H1 (cell line): ENCODE results near the gene TRIM31. TPM values are rescaled to one million over a fixed set of nuclear protein-coding genes. Genes with fewer than 3 reads are reported as not detected.
A peak's percentile ranks its signal among the peaks of the same experiment; 100 is the strongest.

Source experiments
- CTCF ChIA-PET: fragments of 300-600 bp; sonication (Branson Sonifier 250); formaldehyde crosslinking; loops from one replicate; lab custom pipeline; 2021; ENCODE audit not compliant: partially characterized antibody; lab: Charles Lee
- POLR2A ChIA-PET: fragments of 300-600 bp; sonication (Branson Sonifier 250); formaldehyde crosslinking; loops from one replicate; lab custom pipeline; 2021; ENCODE audit warnings: inconsistent platforms; ENCODE audit not compliant: partially characterized antibody; lab: Charles Lee
- DNase-seq, 2 experiments: peaks; one replicate each; pipeline versions ENCODE4 v3.0.0 to v3.0.0-alpha.2; 2010 to 2022; ENCODE audit warnings: low spot score in 2 of 2, low read depth in 1 of 2, mixed read lengths in 1 of 2
- FAIRE-seq: peaks from 2 replicates; lab custom pipeline; 2011; peaks lifted over from hg19 to GRCh38; lab: Jason Lieb, UNC
- H2AFZ ChIP-seq: 2 replicates; pipeline ENCODE4 v1.8.1; 2012; ENCODE audit warnings: low read length, inconsistent platforms
- H2AK5ac ChIP-seq: 2 replicates; pipeline ENCODE4 v1.6.1; 2013; ENCODE audit warnings: low read depth, low read length
- H2BK120ac ChIP-seq: replicated peaks from 2 replicates; pipeline ENCODE3; 2013; ENCODE audit warnings: low read depth, low read length, inconsistent platforms
- H2BK12ac ChIP-seq: 2 replicates; pipeline ENCODE4 v1.6.1; 2013; ENCODE audit warnings: low read depth, low read length
- H2BK15ac ChIP-seq: 2 replicates; pipeline ENCODE4 v1.6.1; 2013; ENCODE audit warnings: low read length
- H2BK20ac ChIP-seq: 2 replicates; pipeline ENCODE4 v1.6.1; 2013; ENCODE audit warnings: low read length
- H2BK5ac ChIP-seq: 2 replicates; pipeline ENCODE4 v1.6.1; 2013; ENCODE audit warnings: low read depth, low read length
- H3K14ac ChIP-seq: 2 replicates; pipeline ENCODE4 v1.6.1; 2013; ENCODE audit warnings: inconsistent platforms; ENCODE audit not compliant: insufficient read length
- H3K18ac ChIP-seq: 2 replicates; pipeline ENCODE4 v1.6.1; 2013; ENCODE audit warnings: low read length; ENCODE audit errors: extremely low read depth
- H3K23ac ChIP-seq: 2 replicates; pipeline ENCODE4 v1.6.1; 2013; ENCODE audit warnings: inconsistent platforms; ENCODE audit not compliant: insufficient read length
- H3K23me2 ChIP-seq: 2 replicates; pipeline ENCODE4 v1.6.1; 2013; ENCODE audit warnings: low read depth, low read length
- H3K27ac ChIP-seq: 2 replicates; pipeline ENCODE4 v1.6.1; 2011; ENCODE audit warnings: low read depth, low read length, inconsistent platforms
- H3K27me3 ChIP-seq, 4 experiments: replicated peaks in 1 of 4; 1 replicate in 1 of 4; 2 replicates in 3 of 4; pipeline versions ENCODE4 v1.6.1 to v1.8.1; 2011 to 2013; ENCODE audit warnings: low read length in 3 of 4, mild to moderate bottlenecking in 3 of 4, inconsistent platforms in 2 of 4, mixed read lengths in 2 of 4, moderate library complexity in 1 of 4; ENCODE audit not compliant: control insufficient read depth in 3 of 4, insufficient read depth in 3 of 4; ENCODE audit errors: extremely low read depth in 1 of 4
- H3K36me3 ChIP-seq, 4 experiments: 2 replicates each; pipeline versions ENCODE4 v1.6.1 to v1.8.1; 2011 to 2013; ENCODE audit warnings: mild to moderate bottlenecking in 4 of 4, low read length in 3 of 4, moderate library complexity in 2 of 4, control low read depth in 1 of 4, inconsistent platforms in 1 of 4; ENCODE audit not compliant: insufficient read depth in 4 of 4, control insufficient read depth in 2 of 4
- H3K4ac ChIP-seq: replicated peaks from 2 replicates; pipeline ENCODE3; 2013; ENCODE audit warnings: low read length, low read depth, mixed read lengths, inconsistent platforms; ENCODE audit not compliant: insufficient read length
- H3K4me1 ChIP-seq, 4 experiments: replicated peaks in 1 of 4; 1 replicate in 1 of 4; 2 replicates in 3 of 4; pipeline versions ENCODE4 v1.6.1 to v1.8.1; 2011 to 2013; ENCODE audit warnings: low read length in 3 of 4, inconsistent platforms in 2 of 4, mixed read lengths in 1 of 4; ENCODE audit not compliant: insufficient read depth in 4 of 4, control insufficient read depth in 3 of 4
- H3K4me2 ChIP-seq, 2 experiments: 2 replicates each; pipeline versions ENCODE4 v1.6.1 to v1.8.1; 2011 to 2013; ENCODE audit warnings: low read depth in 2 of 2, low read length in 2 of 2, control low read depth in 1 of 2, inconsistent platforms in 1 of 2, mild to moderate bottlenecking in 1 of 2; ENCODE audit not compliant: insufficient read depth in 1 of 2
- H3K4me3 ChIP-seq, 4 experiments: fragments of 200-600, 300-600 bp in 1 of 4; sonication (generic), shearing (Covaris generic), sonication (Bioruptor Twin) in 1 of 4; 2 replicates each; pipeline versions ENCODE4 v1.5.1 to v1.8.1; 2011 to 2016; ENCODE audit warnings: low read length in 4 of 4, low read depth in 3 of 4, control low read depth in 2 of 4, inconsistent platforms in 2 of 4, mild to moderate bottlenecking in 2 of 4, mixed read lengths in 1 of 4, moderate library complexity in 1 of 4; ENCODE audit not compliant: insufficient read depth in 2 of 4; ENCODE audit errors: extremely low read depth in 1 of 4
- H3K56ac ChIP-seq: replicated peaks from 2 replicates; pipeline ENCODE3; 2013; ENCODE audit warnings: low read depth, mild to moderate bottlenecking, mixed read lengths, low read length, inconsistent platforms; ENCODE audit not compliant: insufficient read length
- H3K79me1 ChIP-seq: 2 replicates; pipeline ENCODE4 v1.6.1; 2013; ENCODE audit warnings: low read depth, low read length, control low read depth
- H3K79me2 ChIP-seq, 2 experiments: 2 replicates each; pipeline versions ENCODE4 v1.6.1 to v1.8.1; 2012 to 2013; ENCODE audit warnings: low read length in 2 of 2, mild to moderate bottlenecking in 2 of 2, inconsistent platforms in 1 of 2; ENCODE audit not compliant: insufficient read depth in 2 of 2, control insufficient read depth in 1 of 2
- H3K9ac ChIP-seq, 4 experiments: replicated peaks in 1 of 4; 1 replicate in 1 of 4; 2 replicates in 3 of 4; pipeline versions ENCODE4 v1.6.1 to v1.8.1; 2011 to 2013; ENCODE audit warnings: low read depth in 3 of 4, low read length in 3 of 4, control low read depth in 2 of 4, mild to moderate bottlenecking in 2 of 4, moderate library complexity in 2 of 4, inconsistent platforms in 1 of 4; ENCODE audit errors: extremely low read depth in 1 of 4
- H3K9me3 ChIP-seq, 2 experiments: 2 replicates each; pipeline versions ENCODE4 v1.6.1 to v1.8.1; 2012 to 2013; ENCODE audit warnings: mild to moderate bottlenecking in 2 of 2, moderate library complexity in 2 of 2, control low read depth in 1 of 2, inconsistent platforms in 1 of 2, low read depth in 1 of 2, low read length in 1 of 2, mixed read lengths in 1 of 2; ENCODE audit not compliant: insufficient read depth in 2 of 2
- H4K20me1 ChIP-seq, 2 experiments: replicated peaks in 1 of 2; 2 replicates each; pipeline versions ENCODE3 to v1.8.1; 2011 to 2013; ENCODE audit warnings: inconsistent platforms in 2 of 2, low read length in 2 of 2, mild to moderate bottlenecking in 1 of 2; ENCODE audit not compliant: insufficient read depth in 2 of 2, control insufficient read depth in 1 of 2
- H4K5ac ChIP-seq: 2 replicates; pipeline ENCODE4 v1.6.1; 2013; ENCODE audit warnings: low read length, low read depth, mixed read lengths, inconsistent platforms; ENCODE audit not compliant: insufficient read length
- H4K8ac ChIP-seq: 2 replicates; pipeline ENCODE4 v1.8.0; 2013; ENCODE audit warnings: mild to moderate bottlenecking, moderate library complexity, low read length, inconsistent platforms; ENCODE audit not compliant: insufficient read depth; ENCODE audit errors: extremely low read depth
- H4K91ac ChIP-seq: replicated peaks from 2 replicates; pipeline ENCODE3; 2013; ENCODE audit warnings: low read length, mixed read lengths, inconsistent platforms; ENCODE audit not compliant: insufficient read length
- CREB1 ChIP-seq: IDR thresholded peaks from 2 replicates; pipeline ENCODE4 v1.6.1; 2012; ENCODE audit warnings: inconsistent platforms
- CTBP2 ChIP-seq: IDR thresholded peaks from 2 replicates; pipeline ENCODE4 v1.7.0; 2011; ENCODE audit warnings: borderline replicate concordance, mild to moderate bottlenecking, moderate library complexity, mixed read lengths, low read length; ENCODE audit not compliant: insufficient read depth, insufficient read length
- SP4 ChIP-seq: IDR thresholded peaks from 2 replicates; pipeline ENCODE4 v1.6.1; 2012; ENCODE audit warnings: low read length, inconsistent platforms
- TCF12 ChIP-seq: IDR thresholded peaks from 2 replicates; pipeline ENCODE4 v1.6.1; 2011; ENCODE audit warnings: low read depth, mild to moderate bottlenecking, low read length
- ZNF274 ChIP-seq: IDR thresholded peaks from 2 replicates; pipeline ENCODE4 v1.7.0; 2012; ENCODE audit warnings: low read length, borderline replicate concordance; ENCODE audit errors: extremely low read depth
- WGBS, 2 experiments: shearing (Covaris generic) in 1 of 2; methylation state at CpG; one replicate each; pipeline versions ENCODE4 v1.1.6 to v1.1.7; 2013 to 2015; ENCODE audit warnings: low lambda C conversion rate in 2 of 2, mixed read lengths in 2 of 2, inconsistent platforms in 1 of 2, low coverage in 1 of 2, missing lambda C conversion rate in 1 of 2; ENCODE audit not compliant: insufficient replicate concordance in 2 of 2, insufficient coverage in 1 of 2, insufficient read length in 1 of 2; ENCODE audit errors: extremely low coverage in 1 of 2, missing lambda C conversion rate in 1 of 2; 5-methylcytosine and 5-hydroxymethylcytosine counted together
- polyA plus RNA-seq, 7 experiments: library from polyadenylated mRNA; depleted of rRNA in 3 of 7; stranded (reverse) in 5 of 7; unstranded in 2 of 7; fragments of >200 nt in 5 of 7; fragments of 200-250 nt in 2 of 7; gene quantifications; 1 replicate in 5 of 7; 2 replicates in 1 of 7; 4 replicates in 1 of 7; pipeline versions ENCODE4 v1.2.1 to v1.2.3, GENCODE V29; 2011 to 2013; ENCODE audit warnings: missing spikeins in 2 of 7, mixed read lengths in 2 of 7
- total RNA-seq: library from RNA; stranded (reverse); fragmentation: NEBNext Ultra II Directional; extraction: Animal tissue kit (Norgen Biotek cat#: 25700); gene quantifications from 2 replicates; pipeline ENCODE4 v1.2.1, GENCODE V29; 2021
- TF ChIP-seq, protein P1 (sequence below): IDR thresholded peaks from 2 replicates; pipeline ENCODE4 v1.6.1; 2012; ENCODE audit warnings: low read length, inconsistent platforms

The TRIM31 gene
- total and polyA plus RNA-seq, 2 of the 8 experiments (the other 6 are each of a cell fraction or from before 2014, with no cell fraction given), result not detected

GRCh38 chr6:30103872-30104179 is 9.1 kb downstream of the TRIM31 start:
- Histone ChIP-seq H2BK20ac (no peak overlapping the region), H3K18ac (no peak overlapping the region), H3K14ac (no peak overlapping the region), H3K9me3 (no peaks in the 10 kb centered on the region), H2BK12ac (no peak overlapping the region), H3K23me2 (peaks cover 10% of the 10 kb centered on the region), H4K91ac (no peak overlapping the region), H3K4ac (no peak overlapping the region), H3K79me1 (no peaks in the 10 kb centered on the region), H2BK15ac (no peak overlapping the region), H4K20me1 (no peaks in the 10 kb centered on the region), H3K56ac (no peak overlapping the region), H3K4me3 (peak overlapping the region; percentile 34 to 65 (median 58); a peak in 5 of 8 replicates), H3K27ac (no peak overlapping the region), H2BK120ac (no peak overlapping the region), H3K4me2 (peak overlapping the region; percentile 69 to 79), H3K9ac (no peak overlapping the region), H3K23ac (no peak overlapping the region), H4K8ac (no peak overlapping the region), H4K5ac (no peak overlapping the region), H3K27me3 (peaks cover 28 to 56% (median 50%) of the 10 kb centered on the region in 4 experiments), H2AFZ (peak overlapping the region; percentile 65; the same call in 1 of the 2 replicates), H3K79me2 (no peaks in the 10 kb centered on the region), H2AK5ac (no peak overlapping the region), H2BK5ac (no peak overlapping the region), H3K36me3 (no peaks in the 10 kb centered on the region), H3K4me1 (peaks cover 3 to 15% (median 9%) of the 10 kb centered on the region in 4 experiments; a peak in 6 of 7 replicates)
- POLR2A ChIA-PET, result interaction anchor here (0.9 to 2.8 kb wide), 5 partner anchors 22 to 42 kb away, joined by 3 to 17 read pairs (median 3); no protein-coding TSS in a partner anchor
- FAIRE-seq (no peak), DNase-seq (no peak)
- CTCF ChIA-PET, result interaction anchor here (0.5 to 7.2 kb wide), 41 partner anchors 9 to 407 kb away, joined by 3 to 166 read pairs (median 4); partner anchors contain the start of genes RNF39, TRIM15, TRIM26 and TRIM31
- 49% methylated on average over 3 of the region's 3 CpGs; no CpG with 5 or more reads in 1 of the 2 experiments for WGBS, 2 experiments
- TF ChIP-seq CTBP2, result no peak
- TF ChIP-seq CREB1, result no peak
- TF ChIP-seq TCF12, result no peak
- TF ChIP-seq SP4, result no peak
- TF ChIP-seq, protein P1, sequence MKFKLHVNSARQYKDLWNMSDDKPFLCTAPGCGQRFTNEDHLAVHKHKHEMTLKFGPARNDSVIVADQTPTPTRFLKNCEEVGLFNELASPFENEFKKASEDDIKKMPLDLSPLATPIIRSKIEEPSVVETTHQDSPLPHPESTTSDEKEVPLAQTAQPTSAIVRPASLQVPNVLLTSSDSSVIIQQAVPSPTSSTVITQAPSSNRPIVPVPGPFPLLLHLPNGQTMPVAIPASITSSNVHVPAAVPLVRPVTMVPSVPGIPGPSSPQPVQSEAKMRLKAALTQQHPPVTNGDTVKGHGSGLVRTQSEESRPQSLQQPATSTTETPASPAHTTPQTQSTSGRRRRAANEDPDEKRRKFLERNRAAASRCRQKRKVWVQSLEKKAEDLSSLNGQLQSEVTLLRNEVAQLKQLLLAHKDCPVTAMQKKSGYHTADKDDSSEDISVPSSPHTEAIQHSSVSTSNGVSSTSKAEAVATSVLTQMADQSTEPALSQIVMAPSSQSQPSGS, result no peak
- no peak for TF ChIP-seq ZNF274
